HG03457 (cell line): ENCODE results near the gene PHF19.
A peak's percentile ranks its signal among the peaks of the same experiment; 100 is the strongest.

Experiments used
- ATAC-seq: cut with Tn5 transposase; IDR thresholded peaks from one replicate; pipeline ENCODE4 v1.9.1; 2021; ENCODE audit warnings: moderate number of reproducible peaks; ENCODE audit not compliant: unreplicated experiment

Gene PHF19

DNA sequence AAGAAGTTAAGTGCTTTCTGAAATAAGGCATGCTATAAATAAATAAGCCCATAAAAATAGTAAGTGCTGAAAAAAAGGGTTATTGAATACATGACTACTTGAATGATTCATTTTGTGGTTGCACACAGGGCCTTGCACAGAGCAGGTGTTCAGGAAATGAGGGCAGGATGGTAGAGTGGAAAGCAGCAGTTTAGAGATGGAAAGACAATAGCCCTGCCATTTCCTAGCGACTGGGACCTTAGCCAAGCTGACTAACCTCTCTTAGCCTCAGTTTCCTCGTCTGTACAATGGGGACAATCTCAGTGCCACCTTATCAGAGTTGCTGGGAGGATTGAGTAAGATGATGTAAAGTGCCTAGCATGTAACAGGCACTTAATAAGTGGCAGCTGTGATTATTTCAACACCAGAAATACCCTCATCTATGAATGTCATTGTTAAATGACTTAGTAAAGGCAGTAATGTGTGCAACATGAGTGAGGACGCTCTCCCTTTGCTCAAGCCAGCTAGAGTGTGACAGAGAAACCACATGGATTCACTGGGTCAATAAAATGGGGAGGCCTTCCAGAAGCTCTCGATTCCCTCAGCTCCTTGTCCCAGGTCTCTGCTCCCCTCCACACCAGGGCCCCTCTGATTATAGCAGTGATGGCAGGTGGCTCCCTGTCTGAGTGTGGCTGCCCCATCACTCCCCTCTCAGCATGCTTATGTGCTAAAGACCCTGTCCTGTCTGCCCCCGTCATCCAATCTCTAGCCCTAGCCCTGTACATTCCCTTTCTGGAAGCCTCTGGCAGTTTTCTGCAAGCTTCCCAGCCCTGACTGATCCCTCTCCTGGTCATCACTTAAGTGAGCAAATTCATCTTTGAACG lies 16.0 kb upstream of the PHF19 start:
- peak; percentile 40 for ATAC-seq

- ATAC-seq, result peak; percentile 27
Observed at GRCh38 chr9:120891884-120892747, 15.1 kb upstream of the PHF19 start.

- no peak for ATAC-seq
Observed at GRCh38 chr9:120891245-120891883, 14.4 kb upstream of the PHF19 start.

- ATAC-seq, result no peak
Observed at GRCh38 chr9:120890320-120891244, 13.6 kb upstream of the PHF19 start.

- ATAC-seq, result no peak
Observed at GRCh38 chr9:120889606-120890271, 12.8 kb upstream of the PHF19 start.

DNA sequence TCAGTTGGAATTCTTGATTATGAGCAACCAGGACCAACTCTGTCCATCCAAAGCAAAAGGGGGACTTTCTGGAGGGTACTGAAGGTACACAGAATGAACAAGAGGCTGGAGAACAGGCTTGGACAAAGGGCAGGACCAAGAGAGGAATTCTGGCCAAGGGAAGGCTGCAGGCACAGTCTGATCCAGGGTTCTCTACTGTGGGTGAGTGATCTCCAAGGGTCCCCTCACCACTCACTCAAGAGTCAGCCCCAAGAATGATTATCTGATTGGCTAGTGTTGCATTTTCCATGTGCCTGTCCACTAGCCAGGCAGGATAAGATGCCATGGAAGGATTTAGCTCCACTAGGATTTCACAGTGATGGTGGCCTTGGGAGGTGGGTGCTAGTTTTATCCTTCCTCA lies 11.6 kb upstream of the PHF19 start:
- no peak for ATAC-seq

GRCh38 chr9:120886490-120886967 lies 9.5 kb upstream of the PHF19 start:
- no peak for ATAC-seq

DNA sequence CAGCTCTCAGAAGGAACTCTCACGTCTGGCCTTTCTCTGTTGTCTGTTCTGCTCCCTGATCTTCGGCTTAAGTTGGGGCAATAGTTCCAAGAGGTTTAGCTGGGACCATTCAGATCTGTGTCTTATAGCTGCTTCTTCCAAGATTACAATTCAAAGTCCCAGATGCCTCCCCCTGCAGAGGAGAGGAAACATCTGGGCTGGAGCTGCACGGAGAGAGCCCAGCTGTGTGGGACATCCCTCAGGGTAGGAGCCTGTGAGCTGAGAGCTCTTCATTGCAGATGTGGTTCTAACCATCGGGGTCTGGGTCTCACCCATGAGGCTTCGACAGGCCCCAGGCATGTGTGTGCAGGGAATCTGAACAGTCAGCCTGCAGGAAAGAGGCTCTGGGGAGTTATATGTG lies 9.0 kb upstream of the PHF19 start:
- no peak for ATAC-seq

DNA sequence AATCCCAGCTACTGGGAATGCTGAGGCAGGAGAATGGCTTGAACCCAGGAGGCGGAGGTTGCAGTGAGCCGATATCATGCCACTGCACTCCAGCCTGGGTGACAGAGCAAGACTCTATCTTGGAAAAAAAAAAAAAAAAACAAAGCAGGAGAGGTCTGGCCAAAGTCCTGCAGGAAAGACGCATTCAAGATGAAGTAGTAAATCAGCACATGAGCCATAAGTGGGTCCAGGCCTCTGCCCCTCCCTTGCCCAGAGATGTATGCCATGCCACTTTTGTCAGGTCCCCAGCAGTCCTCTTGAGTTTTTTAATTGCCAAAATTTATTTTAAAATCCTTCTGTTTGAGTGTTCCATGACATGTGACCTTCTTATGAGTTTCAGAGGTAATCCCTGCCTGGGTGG lies 8.5 kb upstream of the PHF19 start:
- ATAC-seq, result no peak

DNA sequence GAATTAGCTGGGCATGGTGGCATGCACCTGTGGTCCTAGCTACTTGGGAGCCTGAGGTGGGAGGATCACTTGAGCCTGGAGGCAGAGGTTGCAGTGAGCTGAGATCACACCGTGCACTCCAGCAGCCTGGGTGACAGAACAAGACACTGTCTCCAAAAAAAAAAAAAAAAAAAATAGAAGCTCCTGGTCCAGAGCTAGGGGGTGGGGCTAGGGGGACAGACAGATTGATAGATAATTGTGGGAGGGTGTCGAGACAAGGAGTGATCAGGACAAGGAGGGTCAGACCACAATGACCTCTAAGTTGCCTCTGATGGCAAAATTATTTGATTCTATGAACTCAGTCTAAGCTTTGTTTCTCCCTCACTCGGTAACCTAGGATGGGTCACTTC lies 6.6 kb upstream of the PHF19 start:
- ATAC-seq, result no peak

DNA sequence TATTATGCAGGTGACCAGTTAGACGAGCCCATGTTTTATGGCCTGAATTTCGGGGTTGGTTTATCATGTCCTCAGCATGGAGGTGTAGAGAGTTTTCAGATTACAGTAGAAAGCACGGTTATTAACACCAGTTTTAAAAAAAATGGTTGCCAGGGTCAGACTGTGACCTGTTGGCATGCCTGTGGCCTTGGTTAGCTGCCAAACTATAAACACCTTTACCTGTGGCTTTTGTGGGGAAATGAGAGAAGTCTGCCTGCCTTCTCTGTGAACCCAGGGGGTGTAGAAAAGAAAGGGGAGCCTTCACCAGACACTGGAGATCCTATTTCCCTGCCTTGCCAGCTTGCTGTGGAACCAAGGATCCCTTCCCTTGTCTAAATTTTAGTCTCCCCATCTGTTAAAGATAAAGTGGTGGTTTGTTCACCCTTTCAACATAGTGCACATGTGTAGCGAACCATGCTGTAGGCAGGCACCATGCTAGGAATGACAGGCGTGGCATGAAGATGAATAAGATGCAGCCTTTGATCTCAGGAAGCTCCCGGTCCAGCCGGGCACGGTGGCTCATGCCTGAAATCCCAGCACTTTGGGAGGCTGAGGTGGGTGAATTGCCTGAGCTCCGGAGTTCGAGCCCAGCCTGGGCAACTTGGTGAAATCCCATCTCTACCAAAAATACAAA lies 6.1 kb upstream of the PHF19 start:
- ATAC-seq, result no peak

DNA sequence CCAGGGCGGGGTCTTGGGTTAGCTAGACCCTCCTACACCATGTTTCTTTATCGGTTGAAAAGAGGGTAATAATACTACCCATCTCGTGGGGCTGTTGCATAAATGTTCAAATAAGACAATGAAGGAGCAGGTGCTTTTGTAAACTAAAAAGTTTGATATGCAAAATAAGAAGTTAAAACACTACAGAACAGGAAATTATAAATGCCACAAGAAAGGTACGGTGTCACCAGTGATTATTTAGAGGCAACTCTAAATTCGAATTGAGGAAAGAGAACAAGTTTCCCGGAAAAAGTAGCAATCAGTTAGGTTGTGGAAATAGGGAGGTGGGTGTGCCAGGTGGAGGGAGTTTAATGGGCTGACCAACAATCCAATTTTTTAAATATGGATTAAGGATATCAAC lies 2.5 kb upstream of the PHF19 start:
- ATAC-seq, result no peak

GRCh38 chr9:120878188-120879130 lies 1.5 kb upstream of the PHF19 start:
- no peak for ATAC-seq

- ATAC-seq, result no peak
Observed at GRCh38 chr9:120877276-120878034, 467 bp upstream of the PHF19 start.

DNA sequence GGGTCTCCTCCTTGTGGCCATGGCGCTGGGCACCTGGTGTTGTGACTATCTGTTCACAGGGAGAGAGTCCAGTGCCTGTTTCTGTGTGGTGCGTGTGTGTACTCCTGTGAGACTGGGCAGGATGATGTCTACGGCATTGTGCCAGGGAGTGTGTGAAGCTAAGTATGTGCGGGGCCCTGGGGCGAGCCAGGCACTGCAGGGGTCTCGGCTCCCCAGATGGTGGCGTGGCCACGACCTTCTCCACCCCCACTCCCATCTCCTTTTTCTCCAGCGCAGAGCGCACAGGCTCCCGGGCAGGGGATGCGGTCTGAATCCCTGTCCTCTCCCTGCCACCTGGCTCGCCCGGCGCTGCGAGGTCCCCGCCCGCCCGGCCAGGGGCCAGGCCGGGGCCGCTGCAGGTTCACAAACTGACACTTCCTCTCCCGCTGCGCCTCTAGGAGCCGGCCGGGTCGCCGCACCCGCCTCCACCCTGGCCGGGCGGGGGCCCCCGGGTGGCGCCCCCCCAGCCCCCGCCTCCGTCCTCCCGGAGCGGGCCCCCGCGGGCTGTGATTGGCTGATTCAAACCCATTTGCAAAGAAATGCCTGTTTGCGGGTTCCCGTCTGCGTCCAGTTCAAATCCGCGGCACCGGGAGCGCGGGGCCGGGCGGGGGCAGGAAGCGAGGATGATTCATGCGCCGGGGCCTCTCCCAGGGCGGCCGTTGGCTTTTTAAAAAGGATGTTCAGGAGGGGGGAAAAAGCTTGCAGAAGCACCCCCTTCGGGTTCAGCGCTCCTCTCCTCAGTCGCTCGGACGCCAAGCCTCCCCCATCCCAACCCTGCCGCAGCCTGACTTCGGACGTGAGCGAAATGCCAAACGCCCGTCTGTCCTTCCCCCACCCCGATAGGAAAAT lies 790 bp downstream of the PHF19 start:
- ATAC-seq, result peak; percentile 50

- ATAC-seq, result no peak
Observed at GRCh38 chr9:120875643-120875953, 1.4 kb downstream of the PHF19 start.

DNA sequence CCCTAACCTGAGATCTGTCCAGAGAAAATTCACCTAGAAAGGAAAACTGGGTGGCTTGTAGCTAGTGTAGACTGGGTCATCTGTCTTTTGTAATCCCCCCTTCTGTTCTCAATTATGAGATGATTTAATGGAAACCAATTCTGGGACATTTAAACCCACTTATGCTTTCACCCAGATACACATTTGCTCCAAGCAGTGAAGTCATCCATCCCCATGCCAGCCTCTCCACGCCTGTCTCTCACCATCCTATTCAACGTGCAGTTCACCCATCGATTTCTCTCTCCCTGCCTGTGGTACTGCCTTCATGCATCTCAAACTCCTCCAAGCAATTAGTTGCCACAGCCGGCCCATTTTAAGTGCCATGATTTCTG lies 1.8 kb downstream of the PHF19 start:
- ATAC-seq, result no peak
